GM12878 (cell line): ENCODE measurements around the gene PPP5C. TPM values are rescaled to one million over a fixed set of nuclear protein-coding genes. Genes with fewer than 3 reads are reported as not detected.

Source experiments
- ATAC-seq: fragments of 200-7000 bp; cut with Tn5 transposase; 3 replicates; pipeline ENCODE4 v1.9.1; 2020; ENCODE audit warnings: mild to moderate bottlenecking, moderate library complexity
- BruUV-seq: library from RNA; stranded (reverse); fragments of 400-500 nt; replicated peaks from 2 replicates; lab custom pipeline; 2021; lab: Mats Ljungman, UMichigan
- CTCF ChIA-PET: fragments of 300-600 bp; sonication (Branson Sonifier 250); formaldehyde crosslinking; extraction: SDS; loops from one replicate; lab custom pipeline; 2021; ENCODE audit warnings: inconsistent platforms; lab: Yijun Ruan, JAX
- POLR2A ChIA-PET: fragments of 350-600 bp; formaldehyde crosslinking; extraction: SDS; loops from one replicate; lab custom pipeline; 2021; ENCODE audit warnings: inconsistent platforms; lab: Charles Lee
- RAD21 ChIA-PET: fragments of 300-600 bp; sonication (Branson Sonifier 250); formaldehyde crosslinking; loops from one replicate; lab custom pipeline; 2023; ENCODE audit warnings: antibody characterized with exemption; ENCODE audit not compliant: unreplicated experiment; lab: Charles Lee
- SMC1A ChIA-PET: fragments of 300-600 bp; sonication (Branson Sonifier 250); formaldehyde crosslinking; loops from one replicate; lab custom pipeline; 2023; ENCODE audit not compliant: unreplicated experiment, uncharacterized antibody; lab: Charles Lee
- DNase-seq: peaks from one replicate; pipeline ENCODE4 v3.0.0-alpha.2; 2011; ENCODE audit warnings: low read depth, low spot score
- FAIRE-seq: peaks from 3 replicates; lab custom pipeline; 2011; peaks lifted over from hg19 to GRCh38; lab: Jason Lieb, UNC
- H2AFZ ChIP-seq: 2 replicates; pipeline ENCODE4 v1.6.0; 2011; ENCODE audit warnings: low read depth, low read length, control low read depth; ENCODE audit not compliant: control insufficient read depth
- H3K27ac ChIP-seq: 2 replicates; pipeline ENCODE4 v1.5.1; 2011; ENCODE audit warnings: control low read depth; ENCODE audit not compliant: control insufficient read depth, insufficient read depth
- H3K27me3 ChIP-seq, 2 experiments: replicated peaks in 1 of 2; 2 replicates each; pipeline versions ENCODE4 v1.6.0 to v1.6.1; 2011; ENCODE audit warnings: low read length in 1 of 2; ENCODE audit not compliant: control insufficient read depth in 2 of 2, insufficient read depth in 2 of 2
- H3K36me3 ChIP-seq, 2 experiments: 2 replicates each; pipeline ENCODE4 v1.5.1; 2011; ENCODE audit warnings: low read length in 1 of 2; ENCODE audit not compliant: control insufficient read depth in 2 of 2, insufficient read depth in 2 of 2
- H3K4me1 ChIP-seq: 2 replicates; pipeline ENCODE4 v1.6.1; 2011; ENCODE audit warnings: mild to moderate bottlenecking, low read length, moderate library complexity, mixed read lengths; ENCODE audit not compliant: control insufficient read depth, insufficient read depth
- H3K4me2 ChIP-seq: 2 replicates; pipeline ENCODE4 v1.6.0; 2011; ENCODE audit warnings: control low read depth; ENCODE audit not compliant: control insufficient read depth, insufficient read depth
- H3K4me3 ChIP-seq: fragments of 200-600 bp; sonication (generic); 2 replicates; pipeline ENCODE4 v1.5.1; 2016
- H3K79me2 ChIP-seq: 2 replicates; pipeline ENCODE4 v1.6.0; 2011; ENCODE audit warnings: low read length; ENCODE audit not compliant: control insufficient read depth, insufficient read depth
- H3K9ac ChIP-seq: 2 replicates; pipeline ENCODE4 v1.8.0; 2011; ENCODE audit warnings: low read length, control low read depth, mixed read lengths; ENCODE audit not compliant: control insufficient read depth, insufficient read depth
- H3K9me3 ChIP-seq: replicated peaks from 3 replicates; pipeline ENCODE4 v1.5.1; 2011; ENCODE audit warnings: mild to moderate bottlenecking, low read length; ENCODE audit not compliant: control insufficient read depth, insufficient read depth
- H4K20me1 ChIP-seq: 2 replicates; pipeline ENCODE4 v1.6.0; 2011; ENCODE audit not compliant: control insufficient read depth, insufficient read depth
- ASH2L ChIP-seq: fragments of 300-600, 200-600 bp; sonication (generic); IDR thresholded peaks from 2 replicates; pipeline ENCODE4 v1.6.1; 2017; ENCODE audit warnings: low read depth, mild to moderate bottlenecking, borderline replicate concordance
- CHD4 ChIP-seq: fragments of 200-600 bp; sonication (generic); IDR thresholded peaks from 2 replicates; pipeline ENCODE4 v1.6.1; 2016; ENCODE audit warnings: mild to moderate bottlenecking
- ESRRA ChIP-seq: IDR thresholded peaks from 2 replicates; pipeline ENCODE4 v1.6.1; 2012; ENCODE audit warnings: mild to moderate bottlenecking, low read length, improper control_type of control experiment
- GATAD2B ChIP-seq: fragments of 450-650 bp; conservative IDR thresholded peaks from 2 replicates; pipeline ENCODE4 v1.6.1; 2017; ENCODE audit warnings: low read depth, mild to moderate bottlenecking, moderate library complexity
- IKZF1 ChIP-seq: fragments of 450-650 bp; conservative IDR thresholded peaks from 2 replicates; pipeline ENCODE4 v1.6.1; 2017; ENCODE audit warnings: antibody characterized with exemption, mild to moderate bottlenecking
- MEF2B ChIP-seq: fragments of 450-650 bp; IDR thresholded peaks from 2 replicates; pipeline ENCODE4 v1.6.1; 2018; ENCODE audit warnings: mild to moderate bottlenecking, moderate library complexity; ENCODE audit not compliant: partially characterized antibody, poor library complexity, severe bottlenecking
- MYC ChIP-seq: IDR thresholded peaks from 2 replicates; pipeline ENCODE4 v1.6.1; 2011; ENCODE audit warnings: mild to moderate bottlenecking, low read length, moderate library complexity, inconsistent platforms; ENCODE audit not compliant: insufficient read depth, insufficient replicate concordance, insufficient read length, severe bottlenecking
- NKRF ChIP-seq: fragments of 450-650 bp; conservative IDR thresholded peaks from 2 replicates; pipeline ENCODE4 v1.6.1; 2017; ENCODE audit warnings: mild to moderate bottlenecking, moderate library complexity
- NR2C1 ChIP-seq: fragments of 450-650 bp; IDR thresholded peaks from 2 replicates; pipeline ENCODE4 v1.6.1; 2017; ENCODE audit warnings: antibody characterized with exemption, mild to moderate bottlenecking, moderate library complexity
- POLR2AphosphoS2 ChIP-seq: IDR thresholded peaks from 2 replicates; pipeline ENCODE4 v1.6.1; 2011; ENCODE audit warnings: low read depth, mild to moderate bottlenecking, low read length, improper control_type of control experiment, moderate library complexity
- RCOR1 ChIP-seq: conservative IDR thresholded peaks from 2 replicates; pipeline ENCODE4 v1.6.1; 2012; ENCODE audit warnings: low read depth, low read length, improper control_type of control experiment
- RELA ChIP-seq: fragments of 450-650 bp; IDR thresholded peaks from 2 replicates; pipeline ENCODE4 v1.8.0; 2014; ENCODE audit warnings: borderline replicate concordance; ENCODE audit not compliant: partially characterized antibody
- SP1 ChIP-seq: IDR thresholded peaks from one replicate; pipeline ENCODE4 v1.6.1; 2011; ENCODE audit warnings: low read depth, low read length
- STAT1 ChIP-seq: fragments of 450-650 bp; conservative IDR thresholded peaks from 2 replicates; pipeline ENCODE4 v1.6.1; 2014; ENCODE audit warnings: antibody characterized with exemption, mild to moderate bottlenecking
- TCF12 ChIP-seq: IDR thresholded peaks from 2 replicates; pipeline ENCODE4 v1.6.1; 2011; ENCODE audit warnings: low read depth, mild to moderate bottlenecking, low read length
- ZNF217 ChIP-seq: fragments of 450-650 bp; IDR thresholded peaks from 2 replicates; pipeline ENCODE4 v1.6.1; 2017; ENCODE audit warnings: antibody characterized with exemption, mild to moderate bottlenecking
- WGBS: methylation state at CpG from one replicate; pipeline ENCODE4 v1.1.6; 2016; ENCODE audit warnings: low lambda C conversion rate; ENCODE audit not compliant: insufficient replicate concordance, insufficient coverage; ENCODE audit errors: missing lambda C conversion rate; 5-methylcytosine and 5-hydroxymethylcytosine counted together
- in situ Hi-C: fragments of 300-500 bp; cut with MboI; formaldehyde crosslinking; loops from 9 replicates; pipeline ENCODE4 v1.14.3; 2018; ENCODE audit warnings: mixed read lengths
- intact Hi-C: fragments of 100-400 bp; cut with micrococcal nuclease; formaldehyde crosslinking; loops from one replicate; pipeline ENCODE4 v1.14.2; 2022; ENCODE audit not compliant: unreplicated experiment
- polyA plus RNA-seq, 11 experiments: library from polyadenylated mRNA; depleted of rRNA in 4 of 11; unstranded in 6 of 11; stranded (reverse) in 5 of 11; fragments of >200 nt; fragmentation: Nextera tagmentation in 4 of 11; fragmentation: Illumina TruSeq in 1 of 11; extraction: Ambion mirVana in 4 of 11; extraction: Trizol in 1 of 11; gene quantifications; 1 replicate in 1 of 11; 2 replicates in 10 of 11; pipeline versions ENCODE4 v1.2.1 to v1.2.3, GENCODE V29; 2011 to 2016; ENCODE audit warnings: inconsistent platforms in 2 of 11, missing spikeins in 2 of 11, low read depth in 1 of 11
- total RNA-seq, 4 experiments: library from RNA; depleted of rRNA in 3 of 4; stranded (reverse); fragments of >200 nt in 3 of 4; fragmentation: Illumina TruSeq in 1 of 4; extraction: Trizol in 1 of 4; gene quantifications; 2 replicates each; pipeline versions ENCODE4 v1.2.1 to v1.2.3, GENCODE V29; 2013 to 2021
- TF ChIP-seq, protein P1 (sequence below): IDR thresholded peaks from 2 replicates; pipeline ENCODE4 v1.6.1; 2011; ENCODE audit warnings: borderline replicate concordance, low read depth, mild to moderate bottlenecking, moderate library complexity, mixed read lengths, low read length; ENCODE audit not compliant: insufficient read depth; ENCODE audit errors: extremely low read length
- TF ChIP-seq, protein P2 (sequence below): fragments of 450-650 bp; formaldehyde crosslinking; IDR thresholded peaks from 2 replicates; pipeline ENCODE4 v1.4.0; 2022; ENCODE audit warnings: mild to moderate bottlenecking, moderate library complexity

Gene PPP5C
- total and polyA plus RNA-seq, 10 of the 15 experiments (the other 5 are each of a cell fraction or from before 2014, with no cell fraction given) = 1.1 to 154 (median 94.5) TPM

DNA sequence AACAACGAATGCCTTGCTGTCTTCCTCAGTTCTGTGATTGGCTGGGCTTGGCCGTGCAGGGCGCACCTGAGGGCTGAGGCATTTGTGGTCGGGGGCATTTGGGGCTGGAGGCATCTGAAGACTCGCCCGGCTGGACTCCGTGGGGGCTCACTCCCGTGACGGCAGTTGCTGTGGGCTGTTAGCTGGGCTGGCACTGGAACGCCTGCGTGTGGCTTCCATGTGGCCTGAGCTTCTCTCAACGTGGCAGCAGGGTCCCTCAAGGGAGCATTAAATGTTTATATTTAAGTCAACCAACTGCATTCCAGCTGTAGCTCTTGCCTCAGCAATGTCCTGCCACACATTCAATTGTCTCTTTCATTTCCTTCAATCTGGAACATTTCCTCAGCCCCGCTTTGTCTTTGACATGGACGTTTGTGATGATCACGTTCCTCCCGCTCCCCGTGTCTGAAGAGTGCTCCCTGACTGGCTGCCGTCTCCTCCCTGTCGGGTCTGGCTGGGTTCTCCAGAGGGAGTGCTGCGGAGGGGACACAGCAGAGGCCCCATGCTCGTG lies 45.4 kb downstream of the PPP5C start:
- H3K4me1 ChIP-seq = no peaks in the 10 kb centered on the region
- H3K79me2 ChIP-seq = no peaks in the 10 kb centered on the region
- no peaks in the 10 kb centered on the region for H4K20me1 ChIP-seq
- intact Hi-C loops (loop anchor here (10.0 kb wide), 1 partner anchor 108 kb away; no protein-coding TSS in a partner anchor), in situ Hi-C loops (no loop called here)
- H3K4me3 ChIP-seq = no peak overlapping the region
- RAD21 ChIA-PET = no interaction called here
- CTCF ChIA-PET = no interaction called here
- peaks cover 21 to 28% of the 10 kb centered on the region in 2 experiments for H3K36me3 ChIP-seq
- H3K9me3 ChIP-seq = no peaks in the 10 kb centered on the region
- WGBS = 77% methylated on average over 21 of the region's 21 CpGs
- no TSS peak for BruUV-seq
- FAIRE-seq = no peak
- no peak for ATAC-seq
- no peak overlapping the region for H2AFZ ChIP-seq
- POLR2A ChIA-PET = no interaction called here
- H3K9ac ChIP-seq = no peak overlapping the region
- SMC1A ChIA-PET = interaction anchor here (1.6 kb wide), 1 partner anchor 10 kb away, joined by 3 read pairs; no protein-coding TSS in a partner anchor
- no peak for DNase-seq
- H3K27me3 ChIP-seq = no peaks in the 10 kb centered on the region
- no peak overlapping the region for H3K4me2 ChIP-seq
- H3K27ac ChIP-seq = no peak overlapping the region
- TF ChIP-seq NR2C1 = no peak
- TF ChIP-seq RCOR1 = no peak
- no peak for TF ChIP-seq ASH2L
- no peak for TF ChIP-seq NKRF
- no peak for TF ChIP-seq RELA
- no peak for TF ChIP-seq CHD4
- no peak for TF ChIP-seq SP1
- no peak for TF ChIP-seq ZNF217
- no peak for TF ChIP-seq IKZF1
- TF ChIP-seq MEF2B = no peak
- TF ChIP-seq, protein P1, sequence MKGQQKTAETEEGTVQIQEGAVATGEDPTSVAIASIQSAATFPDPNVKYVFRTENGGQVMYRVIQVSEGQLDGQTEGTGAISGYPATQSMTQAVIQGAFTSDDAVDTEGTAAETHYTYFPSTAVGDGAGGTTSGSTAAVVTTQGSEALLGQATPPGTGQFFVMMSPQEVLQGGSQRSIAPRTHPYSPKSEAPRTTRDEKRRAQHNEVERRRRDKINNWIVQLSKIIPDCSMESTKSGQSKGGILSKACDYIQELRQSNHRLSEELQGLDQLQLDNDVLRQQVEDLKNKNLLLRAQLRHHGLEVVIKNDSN = no peak
- no peak for TF ChIP-seq GATAD2B
- TF ChIP-seq, protein P2, sequence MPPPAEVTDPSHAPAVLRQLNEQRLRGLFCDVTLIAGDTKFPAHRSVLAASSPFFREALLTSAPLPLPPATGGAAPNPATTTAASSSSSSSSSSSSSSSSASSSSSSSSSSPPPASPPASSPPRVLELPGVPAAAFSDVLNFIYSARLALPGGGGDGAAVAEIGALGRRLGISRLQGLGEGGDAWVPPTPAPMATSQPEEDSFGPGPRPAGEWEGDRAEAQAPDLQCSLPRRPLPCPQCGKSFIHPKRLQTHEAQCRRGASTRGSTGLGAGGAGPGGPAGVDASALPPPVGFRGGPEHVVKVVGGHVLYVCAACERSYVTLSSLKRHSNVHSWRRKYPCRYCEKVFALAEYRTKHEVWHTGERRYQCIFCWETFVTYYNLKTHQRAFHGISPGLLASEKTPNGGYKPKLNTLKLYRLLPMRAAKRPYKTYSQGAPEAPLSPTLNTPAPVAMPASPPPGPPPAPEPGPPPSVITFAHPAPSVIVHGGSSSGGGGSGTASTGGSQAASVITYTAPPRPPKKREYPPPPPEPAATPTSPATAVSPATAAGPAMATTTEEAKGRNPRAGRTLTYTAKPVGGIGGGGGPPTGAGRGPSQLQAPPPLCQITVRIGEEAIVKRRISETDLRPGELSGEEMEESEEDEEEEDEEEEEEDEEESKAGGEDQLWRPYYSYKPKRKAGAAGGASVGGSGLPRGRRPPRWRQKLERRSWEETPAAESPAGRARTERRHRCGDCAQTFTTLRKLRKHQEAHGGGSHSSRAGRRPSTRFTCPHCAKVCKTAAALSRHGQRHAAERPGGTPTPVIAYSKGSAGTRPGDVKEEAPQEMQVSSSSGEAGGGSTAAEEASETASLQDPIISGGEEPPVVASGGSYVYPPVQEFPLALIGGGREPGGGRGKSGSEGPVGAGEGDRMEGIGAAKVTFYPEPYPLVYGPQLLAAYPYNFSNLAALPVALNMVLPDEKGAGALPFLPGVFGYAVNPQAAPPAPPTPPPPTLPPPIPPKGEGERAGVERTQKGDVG = no peak
- no peak for TF ChIP-seq POLR2AphosphoS2
- no peak for TF ChIP-seq MYC
- TF ChIP-seq STAT1 = no peak
- TF ChIP-seq TCF12 = no peak
- TF ChIP-seq ESRRA = no peak
